Head of caudate nucleus (tissue), 42 donors: ENCODE results near the gene EVI2A.

Experiments used
- DNase-seq, 42 donors: peaks; one replicate each; pipeline versions ENCODE4 v3.0.0 to v3.0.0-alpha.2; 2020 to 2021; ENCODE audit warnings: mixed read lengths in 7 of 42
- intact Hi-C: fragments of 100-400 bp; cut with DNase I; formaldehyde crosslinking; loops from one replicate; pipeline ENCODE4 v1.15.0; 2022

Gene EVI2A

GRCh38 chr17:31283841-31284240, 37.6 kb downstream of the EVI2A start:
- DNase-seq = no peak
- intact Hi-C loops = no loop called here

DNA sequence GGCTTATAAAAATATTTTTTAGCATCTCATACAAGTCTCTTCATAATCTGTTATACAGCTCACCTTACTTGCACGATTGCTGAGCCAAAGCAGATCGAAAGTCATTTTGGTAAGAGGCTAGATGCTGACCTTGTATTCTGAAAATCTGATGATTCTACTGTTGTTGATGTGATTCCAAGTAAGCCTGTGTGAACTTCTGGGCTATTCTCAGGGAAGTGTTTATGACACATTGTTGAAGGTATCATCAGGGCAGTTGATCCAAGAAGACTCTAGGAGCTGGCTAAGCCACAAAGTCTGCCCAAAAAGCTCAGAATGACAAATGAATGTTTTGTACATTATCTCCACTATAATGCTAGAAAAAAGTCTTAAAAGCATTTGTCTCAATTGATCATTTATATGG, 40.4 kb downstream of the EVI2A start:
- DNase-seq = no peak
- intact Hi-C loops = no loop called here

DNA sequence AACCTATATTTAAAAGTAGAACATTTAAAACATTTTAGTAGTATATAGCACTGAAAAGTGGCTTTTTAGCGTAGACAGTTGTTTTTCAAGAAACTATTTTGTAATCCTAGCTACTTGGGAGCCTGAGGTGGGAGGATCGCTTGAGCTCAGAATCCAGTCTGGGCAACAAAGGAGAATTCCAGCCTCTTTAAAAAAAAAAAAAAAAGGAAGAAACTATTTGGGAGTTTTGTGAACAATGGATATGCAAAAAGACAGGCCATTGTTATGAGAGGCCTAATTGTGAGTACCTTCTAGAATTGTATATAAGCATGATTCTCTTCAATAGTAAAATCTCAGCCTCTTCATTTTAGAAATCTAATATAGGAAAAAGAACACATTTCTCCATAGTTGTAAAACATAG, 42.0 kb downstream of the EVI2A start:
- intact Hi-C loops = no loop called here

GRCh38 chr17:31275116-31275515, 46.3 kb downstream of the EVI2A start:
- intact Hi-C loops = no loop called here
- no peak for DNase-seq

More for the DNA sequence above, 42.0 kb downstream of the EVI2A start:
- no peak for DNase-seq

GRCh38 chr17:31274252-31274651, 47.2 kb downstream of the EVI2A start:
- no peak for DNase-seq
- intact Hi-C loops = no loop called here

DNA sequence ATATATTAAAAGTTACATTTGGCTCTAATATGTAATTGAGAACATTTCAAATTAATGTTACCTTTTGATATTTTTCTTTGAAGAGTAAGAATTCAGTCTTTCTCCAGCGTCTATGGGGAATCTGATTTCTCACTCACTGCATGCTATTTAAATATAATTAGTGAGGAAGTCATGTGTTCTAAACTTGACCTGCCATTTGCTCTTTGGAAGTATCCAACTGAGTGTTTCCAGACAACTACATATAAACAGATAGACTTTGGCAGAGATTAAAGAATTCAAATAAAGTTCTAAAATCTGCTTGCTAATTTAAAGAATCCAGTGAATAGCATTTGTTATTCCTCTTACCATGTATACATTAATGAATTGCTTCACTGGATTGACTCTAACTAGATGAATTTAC, 47.9 kb downstream of the EVI2A start:
- DNase-seq = no peak
- intact Hi-C loops = no loop called here

DNA sequence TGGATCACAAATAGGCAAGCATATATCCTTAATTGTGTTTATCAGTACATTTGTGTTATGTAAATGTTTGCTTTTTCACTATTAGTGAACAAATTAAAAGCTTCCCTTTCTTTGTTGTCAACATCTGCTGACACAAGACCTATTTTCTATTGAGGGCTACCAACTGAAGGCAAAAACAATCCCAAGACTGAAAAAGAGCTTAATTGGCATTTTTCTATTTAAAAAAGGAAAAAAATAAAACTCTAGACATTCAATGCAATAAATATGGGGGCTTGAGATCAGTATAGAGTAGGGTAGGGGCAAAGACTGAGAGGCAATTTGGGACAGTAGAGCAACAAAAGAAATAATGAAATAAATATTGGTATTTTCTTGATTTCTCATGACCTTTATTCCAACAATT, 48.6 kb downstream of the EVI2A start:
- DNase-seq = no peak
- intact Hi-C loops = no loop called here

DNA sequence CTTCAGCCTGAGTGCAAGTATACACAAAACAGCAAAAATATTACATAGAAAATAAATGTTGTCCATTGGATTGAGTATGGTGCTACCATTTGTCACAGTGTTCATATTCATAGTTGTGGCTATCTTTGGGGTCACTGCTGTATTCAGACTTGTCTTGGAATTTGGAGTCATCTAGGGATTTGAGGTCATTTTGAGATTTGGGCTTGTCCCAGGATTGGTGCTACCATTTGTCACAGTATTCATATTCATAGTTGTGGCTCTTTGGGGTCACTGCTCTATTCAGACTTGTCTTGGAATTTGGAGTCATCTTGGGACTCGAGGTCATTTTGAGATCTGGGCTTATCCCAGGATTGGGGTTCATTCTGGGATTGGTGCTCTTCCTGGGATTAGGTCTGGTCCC, 49.2 kb downstream of the EVI2A start:
- DNase-seq = no peak

DNA sequence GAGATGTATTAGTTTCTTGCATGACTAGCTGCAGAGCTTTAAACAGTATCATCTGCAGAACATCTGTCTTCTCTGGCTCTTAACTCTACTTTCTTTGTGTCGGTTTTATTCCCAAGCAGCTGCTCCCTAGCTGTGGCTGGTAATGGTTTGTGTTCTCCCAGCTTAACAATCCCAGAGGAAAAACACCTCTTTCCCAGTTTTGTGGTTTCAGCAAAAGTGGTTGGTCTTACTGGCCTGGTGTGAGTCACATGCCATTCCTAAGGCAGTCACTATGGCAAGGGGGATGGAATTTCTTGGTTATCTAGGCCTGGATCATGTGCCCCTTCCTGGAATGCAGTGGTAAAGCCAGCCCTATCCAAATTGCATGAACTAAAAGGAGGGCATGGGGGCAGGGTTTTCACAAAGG, 51.8 kb downstream of the EVI2A start:
- no peak for DNase-seq
- intact Hi-C loops = no loop called here

More for the DNA sequence above, 49.2 kb downstream of the EVI2A start:
- intact Hi-C loops = no loop called here

DNA sequence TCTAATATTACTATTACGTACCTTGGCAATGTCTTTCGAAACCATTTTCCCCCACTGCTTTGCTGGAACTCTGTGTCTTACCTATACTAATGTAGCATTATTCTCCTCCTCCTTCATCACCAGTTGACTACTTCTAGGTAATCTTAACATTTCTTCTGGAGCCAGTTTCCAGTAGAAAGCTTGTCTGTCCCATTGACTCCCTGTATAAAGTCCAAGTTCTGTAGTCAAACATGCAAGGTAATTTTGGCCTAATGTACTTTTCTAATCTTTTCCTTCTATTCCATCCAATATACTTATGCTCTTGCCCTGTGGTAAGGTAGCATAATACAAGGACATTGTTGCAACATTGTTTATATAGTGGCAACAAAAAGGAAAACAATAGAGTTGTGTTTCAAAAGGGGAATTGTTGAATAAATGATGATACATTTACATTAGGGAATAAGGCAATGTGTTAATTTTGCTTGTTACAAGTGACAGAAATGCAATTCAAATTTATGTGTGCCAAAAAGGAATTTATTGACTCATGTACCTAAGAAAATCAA, 52.3 kb downstream of the EVI2A start:
- intact Hi-C loops = no loop called here
- DNase-seq = no peak
